Measurements from ENCODE around the gene REC114.
"Not testable (repeated sequence)": the region's sequence is repeated elsewhere in the genome, so short reads cannot be mapped to it uniquely, and the experiment has no call there.

The REC114 gene

DNA sequence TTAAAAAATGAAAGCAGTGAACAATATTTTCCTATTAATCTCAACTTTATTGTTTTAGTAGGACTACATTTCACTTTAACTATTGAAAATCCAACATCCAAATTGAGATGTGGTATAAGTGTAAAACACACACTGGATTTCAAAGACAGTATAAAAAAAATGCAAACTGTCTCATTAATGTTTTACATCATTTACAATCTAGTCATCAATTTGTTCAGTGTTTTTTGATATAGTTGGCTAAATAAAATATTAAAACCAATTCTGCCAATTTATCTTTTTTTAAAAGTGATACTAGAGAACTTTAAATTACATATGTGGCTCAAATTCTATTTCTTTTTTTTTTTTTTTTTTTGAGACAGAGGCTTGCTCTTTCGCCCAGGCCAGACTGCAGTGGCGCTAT lies 95.2 kb downstream of the REC114 start:
- DNase-seq: no peak

DNA sequence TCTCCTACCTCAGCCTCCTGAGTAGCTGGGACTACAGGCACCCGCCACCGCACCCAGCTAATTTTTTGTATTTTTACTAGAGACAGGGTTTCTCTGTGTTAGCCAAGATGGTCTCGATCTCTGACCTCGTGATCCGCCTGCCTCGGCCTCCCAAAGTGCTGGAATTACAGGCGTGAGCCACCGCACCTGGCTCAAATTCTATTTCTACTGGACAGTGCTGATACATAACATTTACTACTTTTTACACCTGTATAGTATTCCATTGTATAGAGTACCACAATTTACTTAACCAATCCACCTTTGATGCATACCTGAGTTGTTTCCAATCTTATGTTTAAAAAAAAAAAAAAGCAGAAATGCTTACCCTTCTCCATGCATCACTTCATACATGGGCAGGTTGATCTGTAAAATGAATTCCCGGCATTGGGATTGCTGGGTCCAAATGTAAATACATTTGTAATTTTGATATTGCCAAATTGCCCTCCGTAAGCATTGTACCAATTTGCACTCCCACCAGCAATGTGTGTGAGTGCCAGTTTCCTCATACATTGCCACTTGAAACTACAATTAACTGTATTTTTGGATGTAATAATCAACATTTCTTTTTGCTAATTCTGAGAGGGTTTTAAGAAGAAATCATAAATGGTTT lies 95.7 kb downstream of the REC114 start:
- DNase-seq: no peak

DNA sequence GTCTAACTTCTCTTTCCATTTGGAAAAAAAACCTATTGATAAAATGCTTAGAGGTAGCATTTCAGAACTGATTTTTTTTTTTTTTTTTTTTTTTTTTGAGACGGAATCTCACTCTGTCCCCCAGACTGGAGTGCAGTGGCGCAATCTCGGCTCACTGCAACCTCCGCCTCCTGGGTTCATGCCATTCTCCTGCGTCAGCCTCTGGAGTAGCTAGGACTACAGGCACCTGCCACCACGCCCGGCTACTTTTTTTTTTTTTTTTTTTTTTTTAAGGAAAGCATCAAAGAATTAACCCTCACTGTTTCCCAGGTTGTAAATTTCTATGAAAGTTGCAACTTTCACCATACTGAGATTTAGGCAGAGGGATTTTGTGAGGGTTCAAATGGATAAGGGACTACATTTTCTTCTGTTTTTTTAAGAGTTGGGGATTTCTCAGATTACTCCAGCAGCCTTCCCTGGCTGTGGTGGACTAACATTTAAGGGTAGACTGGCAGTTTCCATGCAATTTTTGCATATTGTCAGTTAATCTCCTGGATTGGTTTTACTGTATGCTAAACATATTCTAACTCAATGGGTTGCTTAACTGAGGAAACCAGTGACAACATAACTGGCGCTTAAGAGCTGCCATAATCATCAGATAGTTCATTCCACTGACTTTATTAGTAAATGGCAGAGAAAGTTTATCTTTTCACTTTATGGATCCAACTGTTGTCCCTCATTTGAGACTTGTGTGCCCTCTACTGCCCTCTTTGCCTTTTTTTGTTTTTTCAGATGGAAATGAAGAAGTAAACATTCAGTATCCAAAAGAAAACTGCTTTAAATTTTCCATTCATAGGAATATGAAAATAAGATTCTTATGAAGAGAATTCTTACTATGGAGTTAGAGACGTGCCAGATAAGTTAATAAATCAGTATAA lies 96.5 kb downstream of the REC114 start:
- peak; percentile 40 to 55 for DNase-seq

DNA sequence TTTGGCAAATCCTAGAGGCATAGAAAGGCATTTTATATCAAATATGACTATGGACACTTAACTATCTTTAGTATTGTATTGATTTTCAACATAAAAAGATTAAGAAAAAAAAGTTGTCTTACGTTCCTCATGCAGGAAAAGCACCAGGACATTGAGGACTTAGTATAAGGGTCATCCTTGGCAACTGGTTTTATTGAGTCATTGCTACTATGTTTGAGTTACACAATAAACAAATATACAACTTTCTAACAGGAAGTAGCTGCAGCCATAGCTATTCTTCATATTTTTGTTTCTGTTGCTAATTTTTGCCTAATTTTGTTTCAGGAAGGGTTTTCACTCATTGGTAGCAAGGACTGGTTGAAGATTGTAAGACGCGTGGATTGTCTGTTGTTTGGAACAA lies 97.2 kb downstream of the REC114 start:
- DNase-seq: peak; percentile 59 to 76

DNA sequence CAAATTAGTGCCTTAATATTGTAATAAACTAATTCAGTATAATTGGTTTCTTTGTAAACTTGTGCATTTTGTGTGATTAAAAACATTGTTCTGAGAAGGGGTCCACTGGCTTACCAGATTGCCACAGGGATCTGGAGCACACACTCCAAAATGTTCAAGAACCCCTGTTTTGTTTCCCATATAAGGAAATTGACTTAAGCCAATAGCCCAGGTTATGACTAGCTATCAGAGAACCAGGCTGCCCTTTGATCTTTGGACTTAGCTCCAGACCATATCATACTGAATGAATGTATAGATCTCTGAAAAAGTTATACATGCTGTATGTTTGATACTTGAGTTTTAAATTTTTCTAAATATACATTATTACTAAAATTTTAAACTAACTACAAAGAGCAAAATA lies 98.5 kb downstream of the REC114 start:
- DNase-seq: no peak

DNA sequence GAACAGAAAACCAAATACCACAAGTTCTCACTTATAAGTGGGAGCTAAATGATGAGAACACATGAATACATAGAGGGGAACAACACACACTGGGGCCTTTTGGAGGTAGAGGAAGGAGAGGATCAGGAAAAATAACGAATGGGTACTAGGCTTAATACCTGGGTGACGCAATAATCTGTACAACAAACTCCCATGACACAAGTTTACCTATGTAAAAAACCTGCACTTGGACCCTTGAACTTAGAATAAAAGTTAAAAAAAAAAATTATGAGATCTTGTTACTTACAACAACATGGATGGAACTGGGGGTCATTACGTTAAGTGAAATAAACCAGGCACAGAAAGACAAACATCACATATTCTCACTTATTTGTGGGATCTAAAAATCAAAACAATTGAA lies 106.0 kb downstream of the REC114 start:
- DNase-seq: not testable (repeated sequence)

DNA sequence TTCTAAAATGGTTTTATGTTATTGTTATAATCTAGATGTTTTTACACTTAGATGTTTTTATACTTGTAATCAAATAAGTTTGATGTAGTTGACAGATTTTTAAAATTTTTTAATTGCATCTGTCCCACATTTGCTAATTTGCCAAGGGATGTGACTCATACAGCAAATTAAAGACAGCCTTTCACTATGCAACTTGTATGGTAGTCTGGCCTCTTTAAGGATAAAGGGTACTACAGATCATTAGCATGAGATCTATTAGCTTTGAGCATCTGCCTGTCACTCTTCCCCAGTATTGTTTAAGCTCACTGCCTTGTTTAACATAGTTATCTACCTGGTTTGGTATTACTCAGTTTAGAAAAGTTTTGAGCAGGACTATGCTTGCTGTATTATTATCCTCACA lies 107.2 kb downstream of the REC114 start:
- DNase-seq: no peak

DNA sequence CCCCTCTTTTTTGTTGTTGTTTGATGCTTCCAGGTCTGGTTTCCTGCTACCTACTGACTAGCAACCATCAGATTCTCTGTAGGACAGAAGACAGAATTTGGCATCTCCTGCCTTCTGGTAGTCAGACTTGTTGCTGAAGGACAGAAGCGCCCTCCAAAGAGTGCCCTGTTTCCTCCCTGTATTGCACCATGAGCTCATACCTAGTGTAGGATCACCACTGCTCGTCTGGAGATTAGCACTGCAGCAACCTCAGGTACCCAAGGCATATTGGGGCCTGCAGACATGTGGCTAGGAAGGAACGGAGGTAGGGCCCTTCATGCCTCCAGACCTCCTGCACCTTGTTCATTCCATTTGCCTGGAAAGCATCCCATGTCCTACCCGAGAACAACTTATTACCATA lies 112.1 kb downstream of the REC114 start:
- no peak for DNase-seq

DNA sequence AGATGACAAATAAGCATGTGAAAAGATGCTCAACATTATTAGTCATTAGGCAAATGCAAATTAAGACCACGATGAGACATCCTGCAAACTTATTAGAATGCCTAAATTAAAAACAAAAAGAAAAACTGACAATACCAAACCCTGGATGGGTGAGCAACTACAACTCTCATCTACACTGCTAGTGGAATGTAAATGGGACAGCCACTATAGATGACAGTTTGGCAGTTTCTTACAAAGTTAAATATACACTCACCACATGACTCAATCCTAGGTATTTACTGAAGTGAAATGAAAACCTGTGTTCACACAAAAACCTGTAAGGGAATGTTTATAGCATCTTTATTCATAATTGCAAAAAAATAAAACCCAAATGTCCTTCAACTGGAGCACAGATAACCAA lies 115.6 kb downstream of the REC114 start:
- no peak for DNase-seq

DNA sequence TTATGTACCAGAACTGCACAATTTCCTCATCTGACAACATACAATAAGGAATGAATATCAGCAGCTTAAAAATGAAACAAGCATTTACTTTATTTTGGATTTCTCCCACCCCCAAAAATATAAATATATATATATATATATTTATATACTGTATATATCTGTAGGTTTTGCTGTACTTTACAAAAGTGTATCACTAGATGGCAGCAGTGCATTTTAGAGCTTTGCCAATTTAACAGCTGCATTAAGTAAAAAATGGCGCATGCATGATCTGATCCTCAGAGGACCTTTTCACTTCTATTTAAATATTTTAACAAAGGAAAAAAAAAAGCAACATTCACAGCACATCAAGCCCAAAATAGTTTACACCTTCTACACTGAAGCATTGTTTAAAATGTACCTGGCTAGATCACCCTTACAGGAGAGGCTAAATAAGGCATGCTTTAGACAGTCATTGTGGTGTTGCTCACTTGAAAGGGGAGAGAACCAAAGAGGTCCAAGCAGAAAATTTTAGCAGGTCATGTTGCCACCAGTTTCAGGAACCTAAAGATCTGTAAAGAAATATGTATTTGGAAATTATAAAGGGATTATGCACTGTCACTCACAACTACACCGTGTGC lies 117.6 kb downstream of the REC114 start:
- DNase-seq: peak; percentile 49 to 74

DNA sequence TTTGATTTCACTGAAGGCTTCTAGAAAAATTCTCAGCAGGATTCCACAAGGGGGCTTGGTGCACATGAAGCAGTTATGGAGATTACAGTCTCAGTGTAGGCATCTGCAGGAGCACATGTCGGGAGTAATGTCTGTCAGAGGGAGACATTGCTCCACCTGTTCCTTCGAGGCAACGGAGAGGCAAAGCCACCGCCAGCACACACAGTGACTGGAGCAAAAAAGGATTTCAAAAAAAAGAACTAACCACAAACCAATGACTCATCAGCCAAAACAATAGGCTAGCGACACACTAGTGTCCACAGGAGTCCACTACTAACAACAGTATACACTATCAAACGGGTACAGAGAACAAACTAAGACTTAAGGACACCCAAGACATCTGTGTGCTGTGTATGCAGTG lies 121.3 kb downstream of the REC114 start:
- DNase-seq: peak; percentile 56 to 69

DNA sequence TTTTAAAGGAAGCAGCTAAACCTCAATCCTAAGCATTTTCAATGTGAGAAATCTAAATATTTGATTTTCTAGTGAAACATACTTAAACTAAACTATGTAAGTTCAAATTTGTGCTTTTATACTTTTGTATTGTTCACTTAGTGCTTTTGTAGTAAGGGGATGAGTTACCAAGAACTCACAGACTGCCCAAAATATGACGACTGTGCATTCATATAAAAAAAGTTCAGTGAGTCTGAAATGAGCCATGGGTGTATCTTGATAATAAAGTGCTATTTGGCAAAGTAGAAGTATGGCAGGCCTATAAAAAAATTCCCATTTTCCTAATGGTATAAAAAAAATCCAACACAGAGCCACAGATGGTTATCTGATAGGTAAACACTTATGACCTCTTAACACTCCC lies 124.1 kb downstream of the REC114 start:
- DNase-seq: no peak

DNA sequence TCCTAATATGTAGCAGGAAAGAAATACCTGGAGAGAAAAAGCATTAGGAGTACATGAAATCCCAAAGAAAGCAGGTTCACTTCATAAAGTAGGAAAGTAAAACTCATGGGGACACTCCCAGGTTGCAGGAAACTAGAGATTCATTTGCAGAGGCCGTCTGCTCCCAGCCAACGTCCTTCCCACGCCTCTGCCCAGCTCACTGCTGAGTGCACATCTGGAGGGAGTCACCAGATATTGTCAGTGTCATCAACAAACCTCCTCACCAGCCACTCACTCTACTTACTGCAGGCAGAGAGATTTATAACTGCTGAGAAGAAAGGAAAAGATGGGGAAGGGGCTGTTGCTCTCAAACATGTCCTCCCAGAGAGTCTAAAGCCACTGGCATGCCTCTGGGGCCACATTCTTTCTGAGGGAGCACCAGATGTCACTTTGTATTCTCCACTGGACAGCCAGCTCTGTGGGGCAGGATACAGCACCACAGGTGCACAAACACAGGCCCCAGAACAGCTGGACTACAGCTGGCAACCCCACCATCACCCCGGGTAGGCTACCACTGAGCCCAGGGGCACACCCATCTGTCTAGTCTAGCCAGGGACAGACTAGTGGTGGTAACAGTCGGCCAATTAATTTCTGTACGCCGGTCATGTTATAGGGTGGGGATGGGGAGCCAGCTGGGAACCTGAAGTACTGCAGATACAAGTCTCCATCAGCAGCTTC lies 125.8 kb downstream of the REC114 start:
- DNase-seq: no peak

DNA sequence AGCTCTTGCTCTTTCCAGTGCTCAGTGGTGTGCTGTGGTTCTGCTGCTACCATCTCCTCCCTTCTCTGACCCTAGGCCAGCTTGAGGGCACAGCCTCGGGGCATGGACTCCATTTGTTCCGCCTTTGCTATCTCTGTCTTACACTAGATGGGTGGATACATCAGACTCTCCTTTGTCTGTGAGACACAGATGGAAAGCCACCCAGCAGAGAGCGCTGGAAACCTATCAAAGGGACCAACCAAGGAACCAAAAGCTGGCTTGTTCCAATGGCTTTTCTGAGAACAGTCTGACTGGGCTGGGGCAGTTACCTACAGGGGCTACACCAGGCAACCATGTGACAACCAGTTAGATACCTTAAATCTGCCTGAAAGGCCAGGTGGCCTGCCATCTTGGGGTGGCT lies 126.4 kb downstream of the REC114 start:
- DNase-seq: no peak

DNA sequence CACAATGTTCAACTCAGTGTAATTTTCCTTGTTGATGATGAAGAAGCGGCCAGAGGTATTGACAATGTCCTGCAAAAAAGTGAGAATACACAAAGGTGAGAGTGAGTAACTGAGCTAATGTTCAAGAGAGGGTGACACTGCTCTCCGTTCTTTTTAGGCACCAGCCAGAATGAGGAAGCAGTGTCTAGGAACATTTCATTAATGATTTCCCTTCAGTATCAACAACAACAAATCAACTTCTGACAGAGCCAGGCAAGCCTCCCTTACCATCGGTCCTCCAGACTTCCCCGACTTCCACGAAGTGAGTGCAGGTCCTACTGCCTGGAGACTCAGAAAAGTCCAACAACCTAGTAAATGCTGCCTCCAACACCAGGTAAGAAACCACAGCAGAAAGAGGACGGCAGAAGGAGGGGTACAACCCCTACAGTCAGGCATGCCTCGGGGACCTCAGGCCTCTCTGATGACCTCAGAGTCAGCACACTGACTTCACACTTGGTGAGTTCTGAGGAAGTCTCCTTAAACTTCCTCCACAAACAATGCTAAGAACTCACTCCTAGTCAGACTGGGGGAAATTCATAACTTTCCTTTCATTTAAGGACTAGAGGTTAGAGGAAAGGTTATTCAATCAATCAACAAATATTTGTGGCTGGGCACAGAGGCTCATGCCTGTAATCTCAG lies 127.5 kb downstream of the REC114 start:
- DNase-seq: peak; percentile 65 to 82

DNA sequence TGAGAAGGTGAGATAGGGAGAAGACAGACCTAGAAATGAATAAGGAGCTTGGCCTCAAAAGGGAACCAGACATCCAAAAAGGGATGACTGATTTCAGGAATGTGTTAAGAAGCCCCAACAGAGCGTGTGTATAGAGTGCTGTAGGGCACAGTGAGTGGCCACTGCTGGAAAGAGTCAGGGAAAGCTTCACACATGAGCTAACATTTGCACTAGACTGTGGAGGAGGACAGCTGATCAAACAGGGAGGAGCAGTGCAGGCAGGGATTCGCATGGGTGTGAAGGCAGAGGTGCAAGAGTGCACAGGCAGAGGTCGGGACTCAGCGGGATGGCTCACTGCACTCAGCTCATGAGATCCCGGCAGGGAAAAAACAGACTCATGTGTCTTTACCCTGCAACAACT lies 128.4 kb downstream of the REC114 start:
- no peak for DNase-seq

DNA sequence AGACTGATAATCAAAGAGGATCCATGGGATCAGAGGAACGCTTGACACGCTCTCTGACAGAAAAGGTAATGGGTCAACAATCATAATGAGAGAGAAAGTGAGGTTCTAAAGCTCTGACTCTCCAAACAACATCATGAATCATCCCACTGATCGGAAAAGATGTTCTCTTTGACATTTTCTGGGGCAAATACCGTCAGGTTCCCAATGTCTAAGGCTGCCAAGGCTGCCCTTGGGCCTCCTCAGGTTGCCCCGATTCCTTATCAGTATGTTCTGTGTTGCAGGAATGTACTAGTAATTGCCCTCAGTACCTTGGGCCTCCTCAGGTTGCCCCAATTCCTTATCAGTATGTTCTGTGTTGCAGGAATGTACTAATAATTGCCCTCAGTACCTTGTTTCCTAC lies 129.3 kb downstream of the REC114 start:
- no peak for DNase-seq

DNA sequence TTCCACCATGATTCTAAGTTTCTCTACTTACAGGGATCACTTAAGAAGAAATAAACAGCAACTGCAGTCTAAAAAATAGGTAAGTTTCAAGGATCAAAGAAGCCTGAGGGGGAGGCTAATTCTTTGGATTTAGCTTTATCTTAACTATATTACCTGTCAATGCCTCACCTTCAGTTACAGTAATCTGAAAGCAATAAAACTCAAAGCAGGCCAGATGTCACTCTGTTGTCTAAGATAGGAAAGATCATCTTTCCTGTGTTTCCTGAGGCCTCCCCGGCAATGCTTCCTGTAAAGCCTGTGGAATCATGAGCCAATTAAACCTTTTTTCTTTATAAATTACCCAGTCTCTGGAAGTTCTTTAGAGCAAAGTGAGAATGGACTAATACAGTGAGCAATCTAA lies 130.1 kb downstream of the REC114 start:
- no peak for DNase-seq

DNA sequence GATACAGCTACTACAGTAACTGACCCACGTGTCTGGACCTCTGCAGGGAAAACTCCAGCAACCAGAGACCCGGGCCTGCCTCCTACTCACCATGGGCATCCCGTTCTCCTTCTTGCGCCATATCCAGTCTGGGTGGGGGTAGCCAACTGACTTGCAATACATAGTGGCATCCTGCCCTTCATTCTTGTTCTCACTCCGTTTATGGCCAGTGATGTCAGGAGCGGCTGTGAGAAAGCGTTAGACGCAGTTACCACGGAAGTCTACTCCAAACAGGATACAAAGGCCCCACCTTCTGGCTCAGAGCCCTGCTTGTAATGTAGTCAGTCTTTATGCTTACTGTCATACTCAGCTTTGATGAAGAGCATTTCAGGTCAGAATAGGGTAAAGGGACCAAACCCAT lies 130.6 kb downstream of the REC114 start:
- DNase-seq: no peak

DNA sequence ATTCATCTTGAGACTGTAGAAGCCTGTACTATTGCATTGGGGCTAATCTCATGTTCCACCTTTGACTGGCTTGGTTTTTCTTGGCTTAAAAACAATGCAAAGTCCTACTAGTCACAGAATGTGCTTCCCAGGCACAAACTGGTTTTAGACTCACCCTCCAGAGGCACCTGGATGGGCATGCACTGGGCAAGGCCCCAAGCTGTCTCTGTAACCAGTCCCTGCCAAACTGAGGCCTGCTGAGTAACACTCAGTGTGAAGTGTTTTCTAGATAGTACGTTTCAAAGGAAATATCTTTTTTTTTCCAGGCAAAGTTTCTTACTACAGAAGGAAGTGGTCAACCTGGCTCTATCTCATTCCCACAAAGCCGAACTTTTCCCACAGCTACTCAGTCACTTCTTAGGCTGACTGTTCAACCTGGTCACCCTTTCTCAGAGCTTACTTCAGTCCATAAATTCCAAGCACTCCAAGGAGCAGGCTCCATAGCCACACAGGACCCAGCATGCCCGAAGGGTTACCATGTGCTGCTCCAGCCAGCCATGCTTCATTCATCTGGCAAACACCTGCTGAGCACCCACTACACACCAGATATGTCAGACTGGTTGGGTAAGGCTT lies 132.8 kb downstream of the REC114 start:
- DNase-seq: no peak

DNA sequence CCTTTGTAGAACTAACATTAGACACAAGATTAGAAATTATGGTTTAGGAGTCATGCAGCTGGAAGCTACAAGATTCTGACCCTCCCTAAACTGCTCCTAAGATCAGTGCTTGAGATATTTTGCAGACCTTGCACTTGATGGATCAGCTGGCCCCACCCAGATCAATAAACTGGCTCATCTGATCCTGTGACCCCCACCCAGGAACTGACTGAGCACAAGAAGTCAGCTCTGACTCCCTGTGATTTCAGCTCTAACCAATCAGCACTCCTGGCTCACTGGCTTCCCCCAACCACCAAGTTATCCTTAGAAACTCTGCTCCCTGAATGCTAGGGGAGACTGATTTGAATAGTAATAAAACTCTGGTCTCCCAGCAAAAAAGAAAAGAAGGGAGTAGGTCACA lies 134.6 kb downstream of the REC114 start:
- DNase-seq: not testable (repeated sequence)

DNA sequence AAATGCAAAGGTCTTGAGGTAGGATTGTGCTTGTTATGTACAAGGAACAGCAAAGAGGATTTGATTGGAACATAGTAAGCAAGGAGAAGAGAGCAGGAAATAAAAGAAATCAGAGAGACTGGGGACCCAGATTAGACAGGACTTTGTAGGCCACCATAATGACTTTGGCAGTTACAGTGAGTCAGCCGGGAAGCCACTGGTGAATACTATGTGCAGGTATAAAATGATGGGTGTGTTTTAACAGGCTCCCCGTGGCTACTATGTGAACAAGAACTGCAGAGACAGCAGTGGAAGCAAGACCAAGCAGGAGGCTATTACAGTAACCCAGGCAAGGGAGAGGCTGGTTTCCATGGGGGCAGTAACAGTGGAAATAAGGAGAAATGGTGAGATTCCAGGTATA lies 135.1 kb downstream of the REC114 start:
- DNase-seq: no peak
